HG02870 (cell line): Measurements from ENCODE around the gene JAG1.

Source experiments
- ATAC-seq: cut with Tn5 transposase; IDR thresholded peaks from one replicate; pipeline ENCODE4 v1.9.1; 2021; ENCODE audit warnings: mild to moderate bottlenecking, moderate library complexity; ENCODE audit not compliant: unreplicated experiment

The JAG1 gene

DNA sequence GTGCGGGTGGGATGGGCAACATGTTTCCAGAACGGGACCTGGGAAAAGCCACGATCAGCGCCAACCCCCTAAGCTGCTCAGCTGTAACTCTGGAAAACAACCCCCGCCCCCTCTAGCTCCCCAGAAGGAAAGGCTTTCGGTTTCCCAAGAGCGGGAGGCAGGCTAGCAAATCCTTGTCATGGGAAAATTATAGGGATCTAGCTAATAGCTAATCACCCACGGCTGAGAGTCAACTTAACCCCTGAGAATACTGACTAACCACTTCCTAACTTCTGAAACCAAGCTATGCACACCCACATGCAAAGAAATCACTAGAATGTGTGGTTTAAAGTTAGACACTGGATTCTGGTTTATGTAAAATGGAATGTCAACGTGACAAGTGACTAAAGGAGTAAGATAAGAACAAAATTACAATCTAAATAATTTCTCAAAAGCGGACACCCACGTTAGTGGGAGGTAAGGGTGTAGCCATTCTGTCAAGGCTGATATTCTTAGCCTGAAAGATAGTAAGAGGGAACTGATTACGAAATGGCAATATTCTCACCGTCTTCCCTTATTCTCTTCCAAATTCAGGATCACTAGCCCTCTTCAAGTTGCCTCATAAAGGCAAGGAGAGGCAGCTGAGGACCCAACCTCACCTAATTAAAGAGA is 20.1 kb downstream of the JAG1 start:
- no peak for ATAC-seq

DNA sequence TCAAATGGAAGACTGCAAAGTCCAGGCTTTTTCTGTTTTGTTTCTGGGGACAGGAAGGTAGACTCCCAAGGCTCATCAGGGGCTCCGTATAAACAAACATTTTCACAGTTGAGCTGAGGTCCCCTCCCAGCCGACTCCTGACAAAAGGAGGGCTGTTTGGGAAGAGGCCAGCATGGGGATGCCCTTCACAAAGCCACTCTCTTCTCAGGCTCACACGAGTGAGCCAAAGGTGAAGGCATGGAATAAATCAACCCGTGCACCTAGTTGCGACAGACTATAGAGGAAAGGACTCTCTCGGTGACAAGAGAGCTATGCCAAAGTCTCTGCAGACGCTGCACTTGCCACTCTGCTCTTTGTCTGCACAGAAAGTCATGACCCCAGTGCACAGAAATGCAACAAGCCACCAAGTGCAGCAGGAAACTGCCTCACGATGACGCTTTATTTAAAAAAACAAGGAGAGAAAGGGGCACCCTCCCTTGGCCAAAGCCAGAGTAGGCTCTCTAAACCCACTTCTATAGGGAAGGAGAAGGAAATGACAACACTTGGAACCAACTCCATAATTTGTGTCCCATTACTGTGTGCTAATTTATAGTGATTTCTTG is 21.0 kb downstream of the JAG1 start:
- ATAC-seq = no peak

DNA sequence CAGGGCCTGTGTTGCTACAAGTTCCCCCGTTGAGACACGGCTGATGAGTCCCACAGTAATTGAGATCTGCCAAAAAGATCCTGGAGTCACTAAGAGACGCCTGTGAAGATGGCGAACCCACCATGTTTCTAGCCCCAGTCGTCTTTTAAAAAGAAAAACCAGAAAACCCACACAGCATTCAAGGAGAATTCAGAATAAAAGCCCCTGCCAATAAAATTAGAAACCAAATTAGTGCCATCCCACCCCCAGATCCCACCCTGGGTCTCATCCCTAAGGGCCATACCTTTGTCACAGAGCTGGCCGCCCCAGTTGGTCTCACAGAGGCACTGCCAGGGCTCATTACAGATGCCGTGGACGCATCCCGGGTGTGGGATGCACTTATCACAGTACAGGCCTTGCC is 21.6 kb downstream of the JAG1 start:
- no peak for ATAC-seq

DNA sequence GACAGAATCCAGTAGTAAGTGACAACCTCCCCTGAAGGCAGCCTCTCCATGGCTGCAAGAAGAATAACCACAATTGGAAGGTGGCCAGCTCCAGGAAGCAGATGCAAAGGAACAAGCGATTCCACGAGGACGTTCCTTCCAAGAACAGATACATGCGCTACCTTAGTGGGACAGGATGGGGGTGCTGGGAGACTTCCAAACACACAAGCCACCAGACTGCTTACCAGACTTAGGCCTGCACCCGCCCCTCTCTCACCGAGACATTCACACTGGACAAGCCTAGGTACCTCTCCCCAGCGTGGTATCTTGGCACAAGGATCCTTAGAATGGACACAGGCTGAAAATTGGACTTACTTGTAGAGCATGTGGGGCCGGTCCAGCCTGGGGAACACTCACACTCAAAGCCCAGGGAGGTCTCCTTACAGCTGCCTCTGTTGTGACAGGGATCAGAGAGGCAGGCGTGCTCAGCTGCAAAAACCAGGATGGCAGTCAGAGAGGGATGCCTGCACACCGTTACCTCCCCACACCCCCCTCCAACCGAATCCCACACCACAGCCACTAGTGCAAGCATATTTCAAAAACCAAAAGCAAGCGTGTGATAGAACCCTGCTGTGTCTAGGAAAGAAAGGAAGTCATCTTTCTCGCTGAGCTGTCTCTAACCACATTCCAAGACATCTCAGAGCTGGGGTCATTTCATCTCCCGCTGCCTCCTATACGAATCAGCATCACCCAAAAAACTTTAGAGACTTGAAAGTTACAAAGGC is 22.4 kb downstream of the JAG1 start:
- no peak for ATAC-seq

DNA sequence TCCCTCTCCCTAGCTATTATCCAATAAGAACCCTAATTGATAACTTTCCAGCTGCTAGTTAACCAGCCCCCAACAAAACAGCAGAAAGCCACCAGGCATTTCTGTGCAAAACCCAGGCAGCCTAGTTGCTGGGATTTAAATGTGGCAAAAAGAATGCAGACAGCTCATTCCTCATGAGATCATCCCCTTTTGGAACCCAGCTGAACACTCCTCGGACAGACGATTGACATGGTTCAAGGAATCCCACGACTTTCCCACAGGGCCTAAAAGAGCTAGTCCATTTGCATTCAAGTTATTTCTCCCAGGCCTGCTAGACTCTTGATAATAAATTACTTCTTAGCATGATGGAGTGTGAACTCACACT is 24.0 kb downstream of the JAG1 start:
- ATAC-seq = no peak

DNA sequence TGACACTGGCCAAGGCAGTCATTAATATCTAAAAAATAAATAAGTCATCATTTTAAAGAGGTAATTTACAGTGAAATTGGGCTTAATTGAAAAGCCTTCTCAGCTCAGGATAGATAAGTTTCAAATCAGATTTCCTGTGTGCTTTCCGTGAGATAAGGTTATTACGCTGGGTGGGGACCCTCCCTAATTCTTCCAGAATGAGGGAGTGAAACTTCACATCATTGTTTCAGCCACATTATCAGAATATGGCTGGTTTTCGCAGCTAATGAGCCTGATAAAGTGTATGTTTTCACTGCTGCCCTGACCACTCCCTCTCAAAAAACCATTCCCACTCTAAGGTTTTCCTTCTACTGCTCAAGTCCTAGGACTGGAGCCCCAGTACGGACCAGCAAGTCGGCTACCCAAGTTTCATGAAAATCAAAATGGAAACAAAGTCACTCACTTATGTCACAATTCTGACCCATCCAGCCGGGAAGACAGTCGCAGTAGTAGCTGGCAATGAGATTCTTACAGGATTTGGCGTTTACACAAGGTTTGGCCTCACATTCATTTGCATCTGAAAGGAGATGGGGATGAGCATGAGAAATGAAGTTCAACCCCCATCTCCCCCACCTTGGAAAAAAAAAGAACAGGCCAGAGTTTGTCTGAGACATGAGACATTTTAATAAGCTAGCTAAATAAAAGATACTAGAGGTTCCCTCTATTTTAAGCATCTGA is 24.6 kb downstream of the JAG1 start:
- ATAC-seq = no peak

DNA sequence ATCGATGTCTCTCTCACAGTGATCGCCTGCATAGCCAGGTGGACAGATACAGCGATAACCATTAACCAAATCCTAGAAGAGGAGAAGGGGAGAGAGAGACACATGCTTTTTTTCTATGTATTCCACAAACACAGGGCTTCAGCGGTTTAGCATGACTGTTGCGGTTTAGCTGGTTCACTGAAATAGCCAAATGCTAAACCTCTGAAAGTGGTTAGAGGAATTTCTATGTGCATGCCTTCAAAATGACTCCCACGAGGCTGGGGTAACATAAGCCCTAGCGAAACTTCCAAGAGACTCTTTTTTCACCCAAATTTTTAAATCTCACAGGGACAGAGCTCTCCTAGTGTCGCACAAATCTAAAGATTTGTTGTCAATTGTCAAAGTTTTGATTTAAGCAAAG is 25.1 kb downstream of the JAG1 start:
- ATAC-seq = no peak

DNA sequence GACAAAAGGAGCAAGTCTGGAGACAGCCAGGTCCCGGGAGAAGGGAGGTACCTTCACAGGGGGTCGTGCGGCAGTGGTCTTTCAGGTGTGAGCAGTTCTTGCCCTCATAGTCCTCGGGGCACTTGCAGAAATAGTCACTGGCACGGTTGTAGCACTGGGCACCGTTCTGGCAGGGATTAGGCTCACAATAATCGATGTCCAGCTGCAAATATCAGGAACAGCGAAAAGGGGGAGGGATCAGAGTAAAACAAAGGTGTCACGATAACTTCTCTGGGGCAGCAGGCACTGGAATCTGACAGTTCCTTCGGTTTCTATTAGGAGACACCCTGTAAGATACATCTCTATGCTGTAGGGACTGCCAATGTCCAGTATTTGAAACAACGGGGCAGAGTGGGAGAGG is 25.9 kb downstream of the JAG1 start:
- ATAC-seq = no peak

DNA sequence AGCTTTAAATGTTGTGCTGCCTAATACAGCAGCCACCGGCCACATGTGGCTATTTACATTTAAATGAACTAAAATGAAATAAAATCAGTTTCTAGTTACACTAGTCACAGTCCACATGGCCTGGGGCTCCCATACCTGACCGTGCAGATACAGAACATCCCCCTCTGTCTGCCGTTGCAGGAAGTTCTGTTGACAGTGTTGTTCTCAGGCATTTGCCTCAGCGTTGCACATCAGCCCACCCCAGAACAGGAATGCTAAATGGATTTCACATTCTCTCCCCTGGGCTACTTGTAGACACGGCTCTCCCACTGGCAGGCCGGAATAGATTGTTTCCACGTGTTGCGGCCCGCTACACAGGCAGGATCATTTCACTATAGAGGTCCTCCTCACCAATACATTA is 26.3 kb downstream of the JAG1 start:
- ATAC-seq = no peak

DNA sequence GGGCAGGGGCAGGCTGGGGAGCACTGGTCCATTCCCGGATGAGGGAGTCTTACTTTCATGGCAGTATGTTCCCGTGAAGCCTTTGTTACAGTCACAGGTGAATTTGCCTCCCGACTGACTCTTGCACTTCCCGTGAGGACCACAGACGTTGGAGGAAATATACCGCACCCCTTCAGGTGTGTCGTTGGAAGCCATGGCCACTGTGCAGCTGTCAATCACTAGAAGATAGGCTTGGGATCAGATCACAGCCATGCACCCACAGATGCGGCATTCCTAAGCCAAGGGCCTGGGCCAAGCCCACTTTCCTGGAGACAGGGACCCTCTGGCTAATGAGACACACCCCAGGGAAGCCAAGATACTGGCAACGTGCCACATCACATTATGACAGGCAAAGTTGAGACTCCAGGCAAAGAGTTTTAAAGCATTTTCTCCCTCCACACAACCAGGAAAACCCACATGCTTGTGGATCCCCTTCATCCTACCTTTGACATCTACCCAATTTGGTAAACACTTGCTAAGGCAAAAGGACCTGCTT is 26.8 kb downstream of the JAG1 start:
- no peak for ATAC-seq

DNA sequence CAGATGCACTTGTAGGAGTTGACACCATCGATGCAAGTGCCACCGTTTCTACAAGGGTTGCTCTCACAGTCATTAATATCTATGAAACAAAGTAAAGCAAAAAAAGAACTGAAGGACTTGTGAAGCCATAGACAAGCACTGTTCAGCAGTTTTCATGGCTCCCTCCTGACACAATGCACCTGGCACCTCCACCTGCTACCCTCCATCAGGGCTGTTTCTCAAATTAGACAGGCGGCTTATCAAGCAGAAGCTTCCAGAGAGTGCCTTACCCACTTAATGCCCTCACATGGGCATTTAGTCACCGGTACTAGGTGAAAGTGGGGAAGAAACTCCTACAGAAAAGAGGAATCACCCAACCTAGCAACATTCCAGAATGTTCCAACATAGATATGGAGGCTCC is 27.8 kb downstream of the JAG1 start:
- no peak for ATAC-seq

DNA sequence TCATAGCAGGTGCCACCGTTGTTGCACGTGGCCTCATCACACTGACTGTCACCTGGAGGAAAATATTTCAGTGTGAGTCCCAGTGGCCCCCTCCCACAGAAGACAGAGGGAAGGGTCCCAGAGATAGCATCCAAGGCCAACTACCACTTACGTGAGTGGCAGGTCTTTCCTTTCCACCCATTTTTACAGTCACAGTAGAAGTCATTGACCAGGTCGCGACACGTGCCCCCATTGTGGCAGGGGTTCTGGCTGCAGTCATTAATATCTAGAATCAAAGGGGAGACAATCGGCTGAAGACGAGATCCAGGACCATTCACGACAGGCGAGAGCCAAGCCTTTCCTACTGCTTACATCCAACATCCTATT is 28.6 kb downstream of the JAG1 start:
- ATAC-seq = no peak

DNA sequence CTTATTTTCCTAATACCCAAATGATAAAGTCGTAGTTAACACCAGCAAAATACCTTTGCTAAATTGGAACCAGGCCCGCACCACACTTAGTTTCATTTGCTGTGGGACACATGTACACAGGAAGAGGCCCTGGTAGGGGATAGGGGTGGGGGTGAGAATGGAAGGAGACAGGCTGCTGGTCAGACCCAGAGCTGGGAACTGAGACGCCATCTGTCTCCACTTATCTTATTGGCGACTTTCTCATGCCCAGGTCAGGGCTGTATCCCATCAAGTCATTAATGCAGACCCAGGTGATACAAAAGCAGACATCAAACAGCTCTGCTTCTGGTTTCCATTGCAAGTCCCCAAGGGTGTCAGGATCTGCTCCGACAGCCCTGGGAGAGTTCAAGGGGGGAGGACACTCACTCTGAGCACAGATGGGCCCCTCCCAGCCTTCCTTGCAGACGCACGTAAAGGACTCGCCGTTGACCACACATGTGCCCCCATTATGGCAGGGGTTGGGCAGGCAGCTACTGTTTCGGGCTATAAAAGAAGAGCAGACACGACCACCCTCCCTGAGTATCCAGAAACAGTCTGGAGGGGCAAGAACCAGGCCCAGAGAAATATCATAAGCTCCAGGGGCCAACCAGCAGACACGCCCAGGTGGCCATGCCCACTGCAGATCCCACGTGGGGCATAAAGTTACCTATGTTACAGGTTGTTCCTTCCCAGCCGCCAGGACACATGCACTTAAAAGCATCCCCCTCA is 29.2 kb downstream of the JAG1 start:
- peak; percentile 37 for ATAC-seq

DNA sequence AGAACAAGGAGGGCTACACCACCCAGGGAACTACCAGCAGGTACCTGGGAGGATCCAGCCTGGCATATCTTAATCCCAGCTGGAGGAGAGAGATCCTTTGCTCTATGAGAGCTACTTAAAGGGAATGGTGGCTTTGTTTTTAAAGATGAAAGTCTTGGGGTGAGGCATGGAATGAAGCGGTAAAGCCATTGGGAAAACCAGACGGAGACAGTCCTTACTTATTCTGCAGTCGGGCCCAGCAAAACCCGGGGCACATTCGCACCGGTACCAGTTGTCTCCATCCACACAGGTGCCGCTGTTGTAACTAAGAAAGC is 30.3 kb downstream of the JAG1 start:
- no peak for ATAC-seq

DNA sequence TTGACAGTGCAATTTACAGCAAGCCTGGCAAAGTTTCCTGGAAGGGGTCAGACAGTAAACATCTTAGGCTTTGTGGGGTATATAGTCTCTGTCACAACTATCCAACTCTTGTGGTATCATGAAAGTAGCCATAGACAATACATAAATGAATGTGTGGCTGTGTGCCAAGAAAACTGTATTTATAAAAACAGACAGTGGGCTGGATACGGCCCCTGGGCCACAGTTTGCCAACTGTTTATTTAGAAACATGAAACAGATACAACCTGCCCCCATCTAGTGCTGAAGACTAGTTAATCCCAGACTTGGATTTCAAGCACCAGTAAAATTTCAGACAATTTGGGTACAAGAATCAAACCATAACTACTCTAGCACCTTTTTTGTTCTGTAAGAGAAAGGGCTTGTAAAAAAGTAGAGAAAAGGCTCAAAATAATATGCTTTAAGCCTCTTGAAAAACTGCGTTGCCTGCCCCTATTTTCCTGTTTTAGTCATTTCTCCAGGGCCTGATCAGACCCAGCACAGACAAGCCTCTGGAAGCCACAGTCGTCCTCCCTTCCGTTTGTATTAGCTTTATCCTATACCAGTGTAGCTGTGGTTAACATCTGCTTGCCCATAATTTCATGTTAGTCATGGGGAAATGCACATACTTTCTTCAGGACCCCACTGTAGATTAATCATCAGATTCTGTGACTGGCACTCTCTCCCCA is 30.8 kb downstream of the JAG1 start:
- no peak for ATAC-seq

DNA sequence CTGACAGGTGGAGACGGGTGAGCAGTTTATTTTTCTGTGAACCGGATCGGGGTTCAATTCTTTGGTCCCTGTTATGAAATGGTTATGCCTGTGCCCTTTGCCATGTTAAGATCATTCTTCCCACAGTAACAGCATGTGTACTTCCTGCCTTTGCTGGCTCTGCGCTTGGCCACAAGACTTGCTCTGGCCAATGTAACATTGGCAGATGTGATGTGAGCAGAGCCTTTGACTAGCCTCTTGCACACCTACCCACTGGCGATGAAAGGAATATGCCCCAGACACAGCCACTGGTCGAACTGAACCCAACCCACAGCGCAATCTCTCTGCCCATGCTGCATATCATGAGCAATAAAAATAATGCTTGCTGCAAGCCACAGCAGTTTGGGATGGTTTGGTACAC is 31.9 kb downstream of the JAG1 start:
- no peak for ATAC-seq

DNA sequence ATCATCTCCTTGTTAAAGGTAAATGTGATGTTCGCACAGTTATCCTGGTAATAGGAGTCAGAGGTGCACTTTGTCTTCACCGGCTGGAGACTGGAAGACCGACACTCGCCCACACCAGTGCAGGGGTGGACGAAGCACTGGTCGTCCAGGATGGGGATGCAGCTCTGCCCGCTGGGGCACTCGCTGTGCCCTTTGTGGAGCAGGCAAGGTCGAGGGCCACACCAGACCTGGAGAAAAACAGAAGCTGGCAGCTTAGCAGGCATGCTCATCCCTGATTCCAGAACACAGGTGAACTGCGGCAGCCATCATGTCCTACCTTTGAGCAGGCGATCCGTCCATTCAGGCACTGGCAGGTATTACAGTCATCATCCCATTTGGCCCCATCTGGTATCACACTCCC is 32.3 kb downstream of the JAG1 start:
- no peak for ATAC-seq

DNA sequence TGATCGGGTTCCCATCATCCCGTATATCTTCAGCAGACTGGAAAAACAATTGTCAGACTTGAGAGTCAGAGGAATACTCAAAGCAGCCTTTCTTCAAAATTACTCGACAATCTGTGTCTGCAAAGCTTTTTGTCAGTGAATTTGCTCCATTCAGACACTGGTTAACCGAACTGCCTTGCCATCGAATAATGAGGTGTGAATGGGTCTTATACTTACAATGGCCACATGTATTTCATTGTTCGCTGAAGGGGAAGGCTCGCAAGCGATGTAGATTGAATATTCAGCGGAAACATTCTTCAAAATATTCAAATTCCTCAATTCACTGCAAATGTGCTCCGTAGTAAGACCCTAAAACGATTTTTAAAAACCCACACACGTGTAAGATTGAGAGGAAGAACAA is 32.9 kb downstream of the JAG1 start:
- no peak for ATAC-seq

DNA sequence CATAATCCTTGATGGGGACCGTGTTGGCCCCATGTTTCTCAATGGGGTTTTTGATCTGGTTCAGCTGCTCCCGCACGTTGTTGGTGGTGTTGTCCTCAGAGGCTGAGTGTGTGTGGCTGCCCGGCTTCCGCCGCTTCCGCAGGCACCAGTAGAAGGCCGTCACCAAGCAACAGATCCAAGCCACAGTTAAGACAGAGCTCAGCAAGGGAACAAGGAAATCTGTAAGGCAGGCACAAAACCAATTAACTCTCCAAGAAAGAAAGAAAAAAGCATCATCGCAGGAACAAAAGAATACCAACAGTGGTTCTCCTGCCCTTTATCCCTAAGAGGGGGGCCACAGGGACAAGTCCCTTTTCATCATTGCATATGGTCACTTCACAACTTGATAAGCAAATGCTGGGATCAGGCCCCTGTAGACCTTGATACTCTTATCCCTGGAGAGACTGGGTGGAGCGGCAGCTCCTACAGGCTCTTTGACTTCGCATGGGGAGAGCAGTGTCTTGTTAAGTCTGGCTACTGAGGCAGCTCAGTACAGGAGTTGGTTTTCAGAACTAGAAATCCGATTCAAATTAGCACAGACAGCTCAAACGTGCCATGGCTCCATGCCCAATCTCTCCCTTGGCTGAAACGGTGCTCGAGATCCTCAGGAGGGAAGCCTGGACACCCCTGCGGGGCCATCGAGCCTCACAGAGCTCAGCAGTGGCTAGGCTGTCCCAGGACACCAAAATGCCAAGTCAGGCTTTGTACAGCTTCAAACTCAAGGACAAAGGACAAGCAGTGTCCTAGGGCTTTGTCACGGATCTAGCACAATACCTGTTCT is 33.9 kb downstream of the JAG1 start:
- no peak for ATAC-seq
